NB4 (cell line): Measurements from ENCODE around the gene KRT28.

Source experiments
- DNase-seq: peaks from one replicate; pipeline ENCODE4 v3.0.0; 2010; ENCODE audit warnings: low read depth
- H3K4me3 ChIP-seq: one replicate; pipeline ENCODE4 v1.5.1; 2011; ENCODE audit warnings: mild to moderate bottlenecking, low read depth, low read length, moderate library complexity
- MYC ChIP-seq: IDR thresholded peaks from 2 replicates; pipeline ENCODE4 v1.6.1; 2011; ENCODE audit warnings: low read depth, low read length
- POLR2A ChIP-seq: IDR thresholded peaks from 2 replicates; pipeline ENCODE4 v1.6.1; 2011; ENCODE audit warnings: mild to moderate bottlenecking; ENCODE audit not compliant: insufficient read length; ENCODE audit errors: extremely low read depth
- TF ChIP-seq, protein P1 (sequence below): IDR thresholded peaks from one replicate; pipeline ENCODE4 v1.5.1; 2012; ENCODE audit warnings: low read depth, low read length
- TF ChIP-seq, protein P2 (sequence below): IDR thresholded peaks from 2 replicates; pipeline ENCODE4 v1.6.1; 2011; ENCODE audit warnings: low read depth, low read length

KRT28 gene

DNA sequence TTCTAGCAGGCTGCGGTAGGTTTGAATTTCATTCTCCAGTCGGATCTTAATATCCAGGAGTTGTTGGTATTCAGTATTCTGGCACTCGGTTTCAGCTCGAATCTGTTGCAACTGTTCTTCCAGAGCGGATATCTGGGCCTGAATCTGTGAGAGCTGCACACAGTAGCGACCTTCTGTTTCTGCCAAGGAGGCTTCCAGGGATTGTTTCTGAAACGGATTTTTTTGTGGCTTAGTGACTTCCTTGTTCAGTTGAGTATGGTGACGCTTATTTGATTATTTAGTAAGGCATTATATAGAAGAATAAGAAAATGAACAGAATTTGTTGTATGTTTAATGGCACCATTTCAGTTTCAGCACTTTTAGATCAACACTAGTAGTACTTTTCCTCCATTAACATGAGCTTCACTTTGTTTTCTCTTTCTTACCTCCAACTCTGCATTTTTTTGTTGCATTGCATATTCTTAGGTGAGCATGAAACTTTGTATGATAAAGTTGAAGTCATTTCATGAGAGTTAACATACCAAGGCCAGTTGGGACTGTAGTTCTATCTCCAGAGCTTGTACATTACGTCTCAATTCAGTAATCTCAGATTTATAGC, 19.9 kb upstream of the KRT28 start:
- DNase-seq, result peak; percentile 8
- TF ChIP-seq, protein P1, sequence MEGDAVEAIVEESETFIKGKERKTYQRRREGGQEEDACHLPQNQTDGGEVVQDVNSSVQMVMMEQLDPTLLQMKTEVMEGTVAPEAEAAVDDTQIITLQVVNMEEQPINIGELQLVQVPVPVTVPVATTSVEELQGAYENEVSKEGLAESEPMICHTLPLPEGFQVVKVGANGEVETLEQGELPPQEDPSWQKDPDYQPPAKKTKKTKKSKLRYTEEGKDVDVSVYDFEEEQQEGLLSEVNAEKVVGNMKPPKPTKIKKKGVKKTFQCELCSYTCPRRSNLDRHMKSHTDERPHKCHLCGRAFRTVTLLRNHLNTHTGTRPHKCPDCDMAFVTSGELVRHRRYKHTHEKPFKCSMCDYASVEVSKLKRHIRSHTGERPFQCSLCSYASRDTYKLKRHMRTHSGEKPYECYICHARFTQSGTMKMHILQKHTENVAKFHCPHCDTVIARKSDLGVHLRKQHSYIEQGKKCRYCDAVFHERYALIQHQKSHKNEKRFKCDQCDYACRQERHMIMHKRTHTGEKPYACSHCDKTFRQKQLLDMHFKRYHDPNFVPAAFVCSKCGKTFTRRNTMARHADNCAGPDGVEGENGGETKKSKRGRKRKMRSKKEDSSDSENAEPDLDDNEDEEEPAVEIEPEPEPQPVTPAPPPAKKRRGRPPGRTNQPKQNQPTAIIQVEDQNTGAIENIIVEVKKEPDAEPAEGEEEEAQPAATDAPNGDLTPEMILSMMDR, result no peak
- TF ChIP-seq POLR2A (no peak), MYC (no peak)
- TF ChIP-seq, protein P2, sequence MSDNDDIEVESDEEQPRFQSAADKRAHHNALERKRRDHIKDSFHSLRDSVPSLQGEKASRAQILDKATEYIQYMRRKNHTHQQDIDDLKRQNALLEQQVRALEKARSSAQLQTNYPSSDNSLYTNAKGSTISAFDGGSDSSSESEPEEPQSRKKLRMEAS, result no peak
- peak overlapping the region; percentile 94 for H3K4me3 ChIP-seq

- DNase-seq, result peak; percentile 85
- H3K4me3 ChIP-seq, result peak overlapping the region; percentile 94
- TF ChIP-seq, protein P1, result no peak
- peak; percentile 23 for TF ChIP-seq POLR2A
Observed at GRCh38 chr17:40818733-40819527, 19.2 kb upstream of the KRT28 start.

DNA sequence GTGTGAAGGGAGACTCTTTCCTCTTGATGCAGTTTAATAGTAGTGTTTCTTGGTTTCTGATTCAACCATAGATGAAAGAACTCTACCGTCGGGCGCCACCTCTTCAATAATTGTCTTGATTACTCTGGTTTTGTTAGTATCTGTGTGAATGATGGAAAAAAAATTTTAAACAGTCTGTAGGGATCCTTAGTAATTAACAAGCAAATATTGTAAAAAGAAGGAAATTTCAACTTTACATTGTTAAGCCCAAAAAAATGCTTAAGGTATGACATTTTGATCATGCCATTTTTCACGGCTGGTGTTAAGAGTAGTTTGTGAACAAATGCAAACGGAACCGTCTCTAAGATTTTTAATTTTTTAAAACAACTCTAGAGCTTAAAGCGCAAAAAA, 18.6 kb upstream of the KRT28 start:
- DNase-seq, result no peak
- TF ChIP-seq, protein P2, result no peak
- TF ChIP-seq POLR2A, result no peak
- no peak for TF ChIP-seq MYC
- TF ChIP-seq, protein P1, result no peak

DNA sequence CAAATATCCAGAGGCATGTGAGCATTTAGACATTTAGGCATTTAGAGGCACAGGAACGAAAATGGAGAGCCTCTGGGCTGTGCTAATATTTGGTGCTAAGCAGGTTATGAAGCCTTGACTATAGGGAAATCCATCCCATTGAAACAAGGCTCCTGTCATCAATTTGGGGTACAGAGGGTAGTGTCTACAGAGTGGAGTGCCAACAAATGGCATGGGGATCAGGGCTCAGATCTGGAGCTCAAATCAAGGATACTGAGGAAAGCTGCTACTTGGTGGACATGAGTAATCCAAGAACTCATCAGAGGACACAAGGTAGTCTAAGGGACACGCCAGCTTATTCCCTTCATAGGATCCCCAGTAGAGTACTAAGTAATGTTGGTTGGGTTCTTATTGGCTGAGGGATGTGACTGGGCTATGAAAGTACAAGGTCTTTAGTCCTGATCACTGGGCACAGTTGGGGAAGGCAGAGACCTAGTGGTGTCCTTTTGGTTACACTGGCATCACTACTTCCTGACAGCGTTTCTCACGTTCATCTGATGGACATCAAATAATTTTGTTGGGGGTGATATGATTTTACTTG, 17.4 kb upstream of the KRT28 start:
- TF ChIP-seq, protein P1, result no peak
- TF ChIP-seq POLR2A (no peak), MYC (no peak)
- TF ChIP-seq, protein P2, result no peak
- no peak for DNase-seq
- no peak overlapping the region for H3K4me3 ChIP-seq

More for the DNA sequence above, 18.6 kb upstream of the KRT28 start:
- H3K4me3 ChIP-seq, result peak overlapping the region; percentile 94

DNA sequence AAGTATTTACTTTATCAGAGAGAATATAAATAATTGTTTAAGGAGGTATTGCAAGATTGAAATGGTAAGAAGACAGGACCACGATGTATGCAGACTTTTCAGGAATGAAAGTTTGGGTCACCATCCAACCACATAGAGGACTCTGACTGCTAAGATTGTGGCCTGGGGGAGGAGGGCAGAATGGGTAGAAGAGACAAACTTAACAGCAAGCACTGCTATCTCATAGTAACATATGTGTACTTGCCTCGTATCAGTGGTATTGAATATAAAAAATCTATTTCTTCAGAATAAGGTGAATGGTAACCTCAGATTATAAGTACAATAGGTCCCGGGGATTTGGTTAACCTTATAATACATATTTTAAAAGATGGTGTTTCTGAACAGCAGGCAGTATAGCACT, 16.8 kb upstream of the KRT28 start:
- no peak overlapping the region for H3K4me3 ChIP-seq
- TF ChIP-seq, protein P2, result no peak
- TF ChIP-seq, protein P1, result no peak
- no peak for TF ChIP-seq POLR2A
- TF ChIP-seq MYC, result no peak
- no peak for DNase-seq
